ENCODE data around the gene CLDN14.

GRCh38 chr21:36459098-36459497 is 20.8 kb downstream of the CLDN14 start:
- no peak for TF ChIP-seq POLR2A (IDR thresholded peaks at IDR 0.05)
- no peak for TF ChIP-seq CTCF (IDR thresholded peaks at IDR 0.05 in 4 of 5, conservative IDR thresholded peaks at IDR 0.05 in 1 of 5)

Data from gastrocnemius medialis (tissue), 4 donors.